HCT116 (cell line): Measurements from ENCODE around the gene UPF1. TPM values are rescaled to one million over a fixed set of nuclear protein-coding genes. Genes with fewer than 3 reads are reported as not detected.

Experiments used
- ATAC-seq: fragments of 200-7000 bp; cut with Tn5 transposase; 2 replicates; pipeline ENCODE4 v1.9.1; 2020; ENCODE audit warnings: mild to moderate bottlenecking, moderate library complexity
- BruUV-seq: library from RNA; stranded (reverse); fragments of 400-500 nt; replicated peaks from 2 replicates; lab custom pipeline; 2021; lab: Mats Ljungman, UMichigan
- CTCF ChIA-PET: fragments of 300-600 bp; sonication (Branson Sonifier 250); formaldehyde crosslinking; loops from one replicate; lab custom pipeline; 2021; ENCODE audit warnings: antibody characterized with exemption; lab: Charles Lee
- POLR2A ChIA-PET: fragments of 300-600, 350-600 bp; sonication (Branson Sonifier 250); formaldehyde crosslinking; loops from one replicate; lab custom pipeline; 2021; ENCODE audit warnings: antibody characterized with exemption; lab: Charles Lee
- RAD21 ChIA-PET, 2 experiments: fragments of 300-600 bp; sonication (Branson Sonifier 250); formaldehyde crosslinking; loops; one replicate each; lab custom pipeline; 2023; ENCODE audit warnings: low total read pairs in 2 of 2; ENCODE audit not compliant: uncharacterized antibody in 2 of 2, unreplicated experiment in 2 of 2, low non-redundant PET in 1 of 2; lab: Charles Lee
- DNase-seq: peaks from one replicate; pipeline ENCODE4 v3.0.0-alpha.2; 2010; ENCODE audit warnings: low read depth, low spot score
- H2AFZ ChIP-seq: fragments of 200-600 bp; shearing (Covaris generic), sonication (generic); 2 replicates; pipeline ENCODE4 v1.6.1; 2017; ENCODE audit warnings: low read depth, mixed run types, mixed read lengths, antibody characterized with exemption, low read length; ENCODE audit not compliant: poor library complexity, severe bottlenecking
- H3K27ac ChIP-seq: 2 replicates; pipeline ENCODE4 v1.5.1; 2012; ENCODE audit warnings: low read depth, low read length
- H3K27me3 ChIP-seq: fragments of 200-600 bp; sonication (generic); 2 replicates; pipeline ENCODE4 v1.6.1; 2016; ENCODE audit warnings: mixed run types, low read length, mixed read lengths; ENCODE audit not compliant: insufficient read depth
- H3K36me3 ChIP-seq, 2 experiments: fragments of 200-500 bp in 1 of 2; fragments of 200-600 bp in 1 of 2; sonication (Bioruptor generic) in 1 of 2; sonication (generic) in 1 of 2; 2 replicates each; pipeline versions ENCODE4 v1.5.1 to v1.6.1; 2014 to 2016; ENCODE audit warnings: low read length in 2 of 2, inconsistent platforms in 1 of 2, mixed read lengths in 1 of 2, mixed run types in 1 of 2; ENCODE audit not compliant: insufficient read depth in 2 of 2, control insufficient read depth in 1 of 2
- H3K4me1 ChIP-seq, 2 experiments: fragments of 200-600 bp in 1 of 2; sonication (generic) in 1 of 2; 2 replicates each; pipeline versions ENCODE4 v1.5.1 to v1.6.1; 2012 to 2017; ENCODE audit warnings: low read length in 2 of 2, inconsistent platforms in 1 of 2, mild to moderate bottlenecking in 1 of 2, mixed read lengths in 1 of 2, mixed run types in 1 of 2, moderate library complexity in 1 of 2; ENCODE audit not compliant: insufficient read depth in 2 of 2, control insufficient read depth in 1 of 2
- H3K4me2 ChIP-seq: fragments of 200-600 bp; sonication (generic); 2 replicates; pipeline ENCODE4 v1.6.1; 2017; ENCODE audit warnings: mixed run types, low read length, mixed read lengths
- H3K4me3 ChIP-seq, 2 experiments: fragments of 200-600 bp in 1 of 2; sonication (generic) in 1 of 2; replicated peaks in 1 of 2; 2 replicates each; pipeline ENCODE4 v1.5.1; 2011 to 2016; ENCODE audit warnings: low read length in 2 of 2, control low read depth in 1 of 2, low read depth in 1 of 2, mild to moderate bottlenecking in 1 of 2, mixed read lengths in 1 of 2, mixed run types in 1 of 2
- H3K79me2 ChIP-seq: fragments of 200-600 bp; sonication (generic); 2 replicates; pipeline ENCODE4 v1.6.1; 2017; ENCODE audit warnings: mild to moderate bottlenecking, mixed run types, low read length, moderate library complexity, mixed read lengths; ENCODE audit not compliant: insufficient read depth
- H3K9ac ChIP-seq: fragments of 200-600 bp; sonication (generic); 2 replicates; pipeline ENCODE4 v1.6.1; 2016; ENCODE audit warnings: low read length, mixed read lengths
- H3K9me2 ChIP-seq: fragments of 200-600 bp; sonication (generic), shearing (Covaris generic); 2 replicates; pipeline ENCODE4 v1.6.1; 2017; ENCODE audit warnings: mixed run types, mild to moderate bottlenecking, moderate library complexity; ENCODE audit not compliant: insufficient read depth
- H3K9me3 ChIP-seq, 2 experiments: fragments of 200-500 bp in 1 of 2; fragments of 200-600 bp in 1 of 2; sonication (Bioruptor generic) in 1 of 2; sonication (generic) in 1 of 2; 2 replicates each; pipeline ENCODE4 v1.6.1; 2014 to 2017; ENCODE audit warnings: low read length in 2 of 2, mixed read lengths in 2 of 2, inconsistent platforms in 1 of 2, low read depth in 1 of 2, mild to moderate bottlenecking in 1 of 2, mixed run types in 1 of 2, moderate library complexity in 1 of 2; ENCODE audit not compliant: control insufficient read depth in 1 of 2, insufficient read depth in 1 of 2
- H4K20me1 ChIP-seq: fragments of 200-600 bp; sonication (generic), shearing (Covaris generic); 2 replicates; pipeline ENCODE4 v1.6.1; 2017; ENCODE audit warnings: mixed run types, mild to moderate bottlenecking, moderate library complexity; ENCODE audit not compliant: insufficient read depth
- ATF3 ChIP-seq: IDR thresholded peaks from 2 replicates; pipeline ENCODE4 v1.6.1; 2012
- CEBPB ChIP-seq: IDR thresholded peaks from 2 replicates; pipeline ENCODE4 v1.6.1; 2012; ENCODE audit warnings: low read depth
- CTCF ChIP-seq, 3 experiments: fragments of 200-600 bp in 1 of 3; sonication (generic) in 1 of 3; IDR thresholded peaks in 2 of 3; conservative IDR thresholded peaks in 1 of 3; 2 replicates each; pipeline ENCODE4 v1.5.1; 2012 to 2017; ENCODE audit warnings: low read depth in 2 of 3, low read length in 2 of 3, antibody characterized with exemption in 1 of 3, borderline replicate concordance in 1 of 3, control low read depth in 1 of 3, mild to moderate bottlenecking in 1 of 3, mixed read lengths in 1 of 3, mixed run types in 1 of 3, moderate library complexity in 1 of 3; ENCODE audit not compliant: insufficient read depth in 1 of 3
- EGR1 ChIP-seq: IDR thresholded peaks from 2 replicates; pipeline ENCODE4 v1.6.1; 2012; ENCODE audit warnings: low read depth
- EZH2 ChIP-seq: fragments of 200-600 bp; sonication (generic); IDR thresholded peaks from 2 replicates; pipeline ENCODE4 v1.6.1; 2017; ENCODE audit warnings: antibody characterized with exemption, mixed run types
- FOSL1 ChIP-seq: IDR thresholded peaks from 2 replicates; pipeline ENCODE4 v1.6.1; 2012; ENCODE audit warnings: low read depth
- JUND ChIP-seq: IDR thresholded peaks from 2 replicates; pipeline ENCODE4 v1.6.1; 2012
- POLR2A ChIP-seq: IDR thresholded peaks from 2 replicates; pipeline ENCODE4 v1.7.0; 2011; ENCODE audit warnings: borderline replicate concordance; ENCODE audit not compliant: insufficient read depth, insufficient read length; ENCODE audit errors: extremely low read depth
- REST ChIP-seq: IDR thresholded peaks from 2 replicates; pipeline ENCODE4 v1.6.1; 2012; ENCODE audit warnings: low read depth
- SIN3A ChIP-seq: IDR thresholded peaks from 2 replicates; pipeline ENCODE4 v1.6.1; 2012; ENCODE audit warnings: low read depth
- TCF7L2 ChIP-seq: IDR thresholded peaks from 2 replicates; pipeline ENCODE4 v1.7.0; 2011; ENCODE audit warnings: borderline replicate concordance, inconsistent platforms; ENCODE audit not compliant: insufficient read depth, insufficient read length; ENCODE audit errors: extremely low read depth
- YY1 ChIP-seq: IDR thresholded peaks from 2 replicates; pipeline ENCODE4 v1.6.1; 2011; ENCODE audit warnings: low read length, low read depth, moderate library complexity, mild to moderate bottlenecking; ENCODE audit not compliant: insufficient replicate concordance; ENCODE audit errors: extremely low read depth
- intact Hi-C: fragments of 100-400 bp; cut with micrococcal nuclease; formaldehyde crosslinking; loops from 2 replicates; pipeline ENCODE4 v1.10.0; 2022
- total RNA-seq: library from RNA; stranded (reverse); gene quantifications from one replicate; pipeline ENCODE4 v1.2.1, GENCODE V29; 2021; ENCODE audit not compliant: unreplicated experiment

The UPF1 gene
- total RNA-seq, 1 experiment from 2014 or later: 78.5 TPM

- TF ChIP-seq POLR2A (no peak), FOSL1 (no peak), YY1 (no peak), EZH2 (no peak), CTCF (IDR thresholded peaks at IDR 0.05 in 2 of 3, conservative IDR thresholded peaks at IDR 0.05 in 1 of 3; ENCODE audit: borderline replicate concordance in 1 of 3, insufficient read depth in 1 of 3, low read depth in 2 of 3, low read length in 2 of 3) (no peak), REST (no peak), JUND (no peak), SIN3A (no peak), CEBPB (no peak), ATF3 (no peak), TCF7L2 (no peak), EGR1 (no peak)
- no peaks in the 10 kb centered on the region for H3K79me2 ChIP-seq
- H3K27ac ChIP-seq: no peak overlapping the region
- POLR2A ChIA-PET: no interaction called here
- H2AFZ ChIP-seq: no peak overlapping the region
- ATAC-seq (no peak), DNase-seq (no peak)
- H3K4me1 ChIP-seq: no peaks in the 10 kb centered on the region
- intact Hi-C loops: no loop called here
- H3K9me3 ChIP-seq: no peaks in the 10 kb centered on the region
- H3K9me2 ChIP-seq: no peaks in the 10 kb centered on the region
- no peak overlapping the region for H3K4me3 ChIP-seq
- H3K9ac ChIP-seq: no peak overlapping the region
- RAD21 ChIA-PET: no interaction called here
- H3K4me2 ChIP-seq: no peak overlapping the region
- no peaks in the 10 kb centered on the region for H3K36me3 ChIP-seq
- BruUV-seq: no TSS peak
- CTCF ChIA-PET: no interaction called here
- H3K27me3 ChIP-seq: 0 out of 2 replicates have a peak, but pooled peaks cover 2% of the 10 kb centered on the region
- no peaks in the 10 kb centered on the region for H4K20me1 ChIP-seq
Observed at GRCh38 chr19:18804139-18804601, 27.6 kb upstream of the UPF1 start.
